GM18526 (cell line): ENCODE measurements around the gene KLHL21.

ENCODE experiments used
- POLR2A ChIP-seq: IDR thresholded peaks from 3 replicates; pipeline ENCODE4 v1.6.1; 2011; ENCODE audit not compliant: insufficient read length; ENCODE audit errors: extremely low read depth

Gene KLHL21

GRCh38 chr1:6584126-6585080 is 18.3 kb downstream of the KLHL21 start:
- TF ChIP-seq POLR2A: no peak

DNA sequence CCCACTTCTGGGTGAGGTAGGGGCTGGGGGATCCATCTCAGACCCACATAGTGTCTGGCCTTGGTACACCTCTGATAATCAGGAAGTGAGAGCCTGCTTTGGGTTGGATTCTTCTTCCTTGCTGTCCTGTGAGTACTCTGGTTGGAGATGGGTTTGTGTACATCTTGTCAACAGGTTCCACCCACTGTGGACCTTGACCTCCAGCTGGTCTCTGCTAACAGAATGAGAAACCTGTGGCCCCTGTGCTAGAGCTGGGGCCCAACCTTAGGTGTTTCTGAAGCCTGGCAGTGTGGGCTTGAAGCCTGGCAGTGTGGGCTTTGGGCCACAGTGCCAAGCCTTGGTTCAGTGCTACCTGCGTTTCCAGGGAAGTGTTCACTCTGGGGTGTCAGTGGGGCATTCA is 20.3 kb downstream of the KLHL21 start:
- no peak for TF ChIP-seq POLR2A

DNA sequence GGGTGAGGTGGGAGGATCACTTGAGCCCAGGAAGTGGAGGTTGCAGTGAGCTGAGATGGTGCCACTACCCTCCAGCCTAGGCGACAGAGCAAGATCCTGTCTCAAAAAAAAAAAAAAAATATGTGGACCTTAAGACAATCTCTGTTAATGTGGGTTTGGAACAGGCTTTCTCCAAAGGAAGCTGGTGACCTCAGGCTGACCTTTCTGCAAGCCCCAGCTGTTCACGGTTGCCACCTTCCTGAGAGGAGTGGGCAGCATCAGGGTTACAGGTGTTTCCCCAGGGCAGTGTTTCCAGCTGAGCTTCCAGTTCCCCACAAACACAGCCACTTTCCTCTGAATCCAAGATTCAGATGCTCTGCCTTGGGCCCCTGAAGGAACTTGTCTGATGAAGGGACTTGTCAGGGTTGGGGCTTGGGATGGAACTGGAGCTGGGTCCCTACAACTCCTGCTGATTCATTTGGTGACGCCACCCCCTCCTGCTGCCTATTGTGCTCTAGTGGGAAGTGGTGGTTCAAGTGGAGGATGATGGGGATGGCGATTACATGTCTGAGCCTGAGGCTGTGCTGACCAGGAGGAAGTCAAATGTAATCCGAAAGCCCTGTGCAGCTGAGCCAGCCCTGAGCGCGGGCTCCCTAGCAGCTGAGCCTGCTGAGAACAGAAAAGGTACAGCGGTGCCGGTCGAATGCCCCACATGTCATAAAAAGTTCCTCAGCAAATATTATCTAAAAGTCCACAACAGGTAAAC is 20.9 kb downstream of the KLHL21 start:
- no peak for TF ChIP-seq POLR2A

- no peak for TF ChIP-seq POLR2A
Measured at GRCh38 chr1:6580593-6581409, 21.9 kb downstream of the KLHL21 start.

- TF ChIP-seq POLR2A: no peak
Measured at GRCh38 chr1:6580119-6580592, 22.5 kb downstream of the KLHL21 start.

- TF ChIP-seq POLR2A: peak; percentile 97
Measured at GRCh38 chr1:6579374-6580118, 23.1 kb downstream of the KLHL21 start, which contains the start of gene ZBTB48. Gene ZBTB48 (plus strand): TSS chr1:6579994. CDS start chr1:6580610, 616 bp downstream.

DNA sequence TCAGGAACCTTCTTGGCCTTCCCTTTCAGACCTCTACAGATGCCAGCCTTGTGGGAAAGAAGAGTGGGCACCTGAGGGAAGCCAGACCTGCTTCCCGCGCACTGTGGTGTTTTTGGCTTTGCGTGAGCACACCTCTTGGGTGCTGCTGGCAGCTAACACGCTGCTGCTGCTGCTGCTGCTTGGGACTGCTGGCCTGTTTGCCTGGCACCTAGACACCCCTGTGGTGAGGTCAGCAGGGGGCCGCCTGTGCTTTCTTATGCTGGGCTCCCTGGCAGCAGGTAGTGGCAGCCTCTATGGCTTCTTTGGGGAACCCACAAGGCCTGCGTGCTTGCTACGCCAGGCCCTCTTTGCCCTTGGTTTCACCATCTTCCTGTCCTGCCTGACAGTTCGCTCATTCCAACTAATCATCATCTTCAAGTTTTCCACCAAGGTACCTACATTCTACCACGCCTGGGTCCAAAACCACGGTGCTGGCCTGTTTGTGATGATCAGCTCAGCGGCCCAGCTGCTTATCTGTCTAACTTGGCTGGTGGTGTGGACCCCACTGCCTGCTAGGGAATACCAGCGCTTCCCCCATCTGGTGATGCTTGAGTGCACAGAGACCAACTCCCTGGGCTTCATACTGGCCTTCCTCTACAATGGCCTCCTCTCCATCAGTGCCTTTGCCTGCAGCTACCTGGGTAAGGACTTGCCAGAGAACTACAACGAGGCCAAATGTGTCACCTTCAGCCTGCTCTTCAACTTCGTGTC is 23.9 kb downstream of the KLHL21 start:
- no peak for TF ChIP-seq POLR2A

DNA sequence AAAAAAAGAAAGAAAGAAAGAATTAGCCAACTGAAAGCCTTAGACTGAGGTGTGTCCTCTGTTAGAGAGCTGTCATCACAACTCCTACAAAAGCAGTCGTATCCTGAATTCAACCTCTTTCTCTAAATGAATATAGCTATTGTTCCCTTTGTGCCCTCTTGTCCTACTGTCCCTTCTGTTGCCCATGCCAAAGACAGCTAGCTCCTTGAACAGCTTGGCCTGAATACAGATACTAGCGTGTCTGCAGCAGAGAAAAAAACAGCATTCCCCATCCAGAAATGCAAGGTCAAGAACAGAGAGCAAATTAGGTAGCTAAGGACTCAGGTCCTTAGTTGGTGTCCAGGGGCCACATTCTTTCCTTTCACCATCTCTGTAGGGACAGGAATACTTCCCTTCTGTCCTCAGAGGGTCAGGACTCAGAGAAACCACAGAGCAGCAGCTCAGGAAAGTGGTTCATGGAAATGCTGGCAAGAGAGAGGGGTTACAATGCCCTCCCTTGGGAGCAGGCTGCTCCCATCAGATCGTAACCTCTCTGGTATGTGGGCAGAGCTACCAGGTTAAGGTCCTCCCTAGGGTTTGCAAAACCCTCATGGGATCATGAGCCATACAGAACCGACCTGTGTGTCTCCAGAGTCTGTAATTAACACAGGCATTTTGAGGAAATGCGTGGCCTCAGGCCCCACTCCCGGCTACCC is 24.7 kb downstream of the KLHL21 start:
- no peak for TF ChIP-seq POLR2A

GRCh38 chr1:6574818-6575217 is 27.9 kb downstream of the KLHL21 start:
- TF ChIP-seq POLR2A: no peak

DNA sequence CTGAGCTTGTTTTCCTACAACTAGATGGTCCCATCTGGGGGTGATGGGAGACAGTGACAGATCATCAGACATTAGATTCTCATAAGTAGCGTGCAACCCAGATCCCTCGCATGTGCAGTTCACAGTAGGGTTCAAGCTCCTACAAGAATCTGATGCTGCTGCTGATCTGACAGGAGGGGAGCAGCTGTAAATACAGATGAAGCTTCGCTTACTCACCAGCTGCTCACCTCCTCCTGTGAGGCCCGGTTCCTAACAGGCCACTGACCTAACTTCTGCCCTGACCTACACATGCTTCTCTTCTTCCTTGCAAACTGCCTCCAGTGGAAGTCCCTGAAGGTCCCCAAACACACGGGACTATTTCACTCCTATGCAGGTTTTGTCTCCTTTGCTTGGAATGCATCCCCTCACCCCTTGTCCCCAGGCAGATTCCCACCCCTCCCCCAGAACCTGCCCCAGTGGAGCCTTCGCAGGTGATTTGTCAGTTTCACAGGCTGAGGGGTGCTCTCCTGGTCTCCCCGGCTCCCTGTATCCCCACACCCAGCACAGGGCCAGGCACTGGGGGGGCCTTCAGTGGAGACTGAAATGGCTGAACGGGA is 28.5 kb downstream of the KLHL21 start:
- no peak for TF ChIP-seq POLR2A

DNA sequence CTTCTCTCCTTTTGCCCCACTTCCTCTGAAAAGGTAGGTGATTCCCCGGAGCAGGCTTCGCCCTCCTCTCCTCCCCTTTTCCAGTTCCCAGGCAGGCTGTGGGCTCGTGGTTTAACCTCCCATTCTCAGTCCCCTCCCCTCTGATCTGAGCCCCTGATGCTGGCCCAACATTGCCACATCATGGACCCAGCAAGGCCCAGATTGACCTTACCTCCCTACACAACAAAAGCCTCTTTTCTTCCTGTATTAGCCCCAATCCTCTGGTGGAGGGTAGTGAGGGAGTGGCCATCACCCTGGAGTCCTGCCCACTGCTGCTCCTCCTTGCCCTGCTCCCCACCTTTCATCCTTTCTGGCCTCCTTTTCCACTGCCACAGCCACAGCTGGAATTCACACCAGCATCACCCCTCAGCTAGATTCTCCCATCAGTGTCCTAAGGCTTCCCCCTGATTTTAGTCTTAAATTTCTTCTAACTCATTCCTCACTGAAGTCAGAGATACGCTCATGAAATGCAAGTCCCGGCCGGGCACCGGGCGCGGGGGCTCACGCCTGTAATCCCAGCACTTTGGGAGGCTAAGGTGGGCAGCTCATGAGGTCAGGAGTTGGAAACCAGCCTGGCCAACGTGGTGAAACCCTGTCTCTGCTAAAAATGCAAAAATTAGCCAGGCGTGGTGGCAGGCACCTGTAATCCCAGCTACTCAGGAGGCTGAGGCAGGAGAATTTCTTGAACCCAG is 29.9 kb downstream of the KLHL21 start:
- no peak for TF ChIP-seq POLR2A

DNA sequence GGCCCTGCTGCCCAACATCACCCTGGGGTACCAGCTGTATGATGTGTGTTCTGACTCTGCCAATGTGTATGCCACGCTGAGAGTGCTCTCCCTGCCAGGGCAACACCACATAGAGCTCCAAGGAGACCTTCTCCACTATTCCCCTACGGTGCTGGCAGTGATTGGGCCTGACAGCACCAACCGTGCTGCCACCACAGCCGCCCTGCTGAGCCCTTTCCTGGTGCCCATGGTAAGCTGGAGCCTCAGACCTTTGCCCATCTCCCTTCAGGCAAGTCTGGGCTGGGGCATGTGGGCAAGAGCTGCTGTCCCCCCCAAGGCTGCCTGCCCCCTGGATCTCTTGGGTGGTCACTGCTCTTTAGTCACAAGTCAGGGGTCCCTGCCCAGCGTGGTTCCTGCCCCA is 31.7 kb downstream of the KLHL21 start:
- no peak for TF ChIP-seq POLR2A
